KOPT-K1 (cell line): ENCODE measurements around the gene AFF2.

Source experiments
- H3K27ac ChIP-seq: fragments of 200-600 bp; sonication (generic); 2 replicates; pipeline ENCODE4 v1.5.1; 2016; ENCODE audit warnings: antibody characterized with exemption, mild to moderate bottlenecking, low read depth, low read length; ENCODE audit not compliant: poor library complexity, severe bottlenecking
- H3K36me3 ChIP-seq: fragments of 200-600 bp; sonication (generic); 2 replicates; pipeline ENCODE4 v1.5.1; 2017; ENCODE audit warnings: antibody characterized with exemption, mild to moderate bottlenecking, low read length, moderate library complexity; ENCODE audit not compliant: insufficient read depth
- H3K9me3 ChIP-seq: fragments of 200-600 bp; sonication (generic); 2 replicates; pipeline ENCODE4 v1.5.1; 2017; ENCODE audit warnings: antibody characterized with exemption, low read length, mild to moderate bottlenecking; ENCODE audit not compliant: insufficient read depth, poor library complexity, severe bottlenecking

Gene AFF2

DNA sequence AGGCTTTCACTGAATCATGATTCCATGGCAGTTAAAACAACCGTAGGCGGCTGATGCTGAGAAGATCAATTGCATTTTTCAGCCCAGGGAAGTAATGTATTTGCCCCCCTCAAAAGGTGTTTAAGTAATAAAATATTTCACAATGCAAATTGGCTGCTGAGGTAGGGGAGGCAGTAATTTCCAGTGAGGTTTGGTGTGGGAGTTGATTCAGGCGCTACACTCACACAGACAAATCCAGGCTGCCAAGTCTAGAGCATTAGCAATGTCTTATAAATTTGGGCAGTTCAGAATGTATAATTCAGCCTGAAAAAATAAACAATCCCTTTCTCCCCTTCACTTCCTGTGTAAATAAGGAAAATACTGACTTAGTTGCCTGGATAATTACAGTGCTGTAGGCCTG, 543.0 kb downstream of the AFF2 start:
- Histone ChIP-seq H3K36me3 (no peaks in the 10 kb centered on the region), H3K9me3 (no peaks in the 10 kb centered on the region), H3K27ac (no peak overlapping the region)

DNA sequence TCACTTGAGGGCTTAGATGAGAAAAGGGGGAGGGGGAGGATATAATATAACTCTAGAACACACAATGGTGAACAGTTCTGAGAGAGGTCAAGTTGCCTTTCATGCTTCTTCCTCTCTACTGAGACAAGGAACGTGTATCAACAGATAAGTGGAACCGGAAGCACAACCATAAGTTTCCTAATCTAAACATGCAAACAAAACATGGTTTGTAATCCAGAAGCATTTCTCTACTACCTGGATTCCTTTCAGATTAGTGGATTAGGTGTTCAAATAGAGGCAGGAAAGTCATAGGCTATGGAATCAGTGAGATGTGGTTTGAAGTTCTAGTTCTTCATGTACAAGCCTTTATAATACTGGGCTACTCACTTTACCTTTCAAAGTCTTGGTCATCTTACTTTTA, 544.1 kb downstream of the AFF2 start:
- Histone ChIP-seq H3K9me3 (no peaks in the 10 kb centered on the region), H3K27ac (no peak overlapping the region), H3K36me3 (no peaks in the 10 kb centered on the region)

DNA sequence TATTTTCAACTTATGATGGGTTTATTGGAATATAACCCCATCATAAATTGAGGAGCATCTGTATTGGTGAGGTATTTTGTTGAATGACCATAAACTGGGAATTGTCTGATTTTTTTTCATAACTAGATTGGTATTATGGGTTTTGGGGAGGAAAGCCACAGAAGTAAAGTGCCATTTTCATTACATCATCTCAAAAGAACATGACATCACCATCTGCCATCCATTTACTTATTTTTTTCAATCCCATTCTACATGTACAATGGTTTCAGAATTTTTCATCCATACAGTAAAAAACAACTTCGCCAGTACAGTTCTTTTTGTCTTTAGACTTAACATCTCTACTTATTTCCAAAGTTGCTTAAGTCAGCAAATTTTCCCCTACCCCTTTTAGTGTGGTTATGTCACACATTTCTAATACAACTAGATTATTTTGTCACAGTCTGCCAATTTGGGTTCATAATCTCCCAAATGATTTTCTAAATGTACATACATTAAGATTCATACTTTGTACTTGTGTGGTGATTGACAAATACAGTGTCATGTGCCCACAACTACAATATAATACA, 545.3 kb downstream of the AFF2 start:
- Histone ChIP-seq H3K9me3 (no peaks in the 10 kb centered on the region), H3K36me3 (no peaks in the 10 kb centered on the region), H3K27ac (no peak overlapping the region)
